Measurements from ENCODE around the gene CCM2L. TPM values are rescaled to one million over a fixed set of nuclear protein-coding genes. Genes with fewer than 3 reads are reported as not detected.

The CCM2L gene
- total RNA-seq, 1 donor from 2014 or later, result 0.11 TPM

GRCh38 chr20:32040142-32040953 lies 30.1 kb downstream of the CCM2L start:
- DNase-seq (ENCODE audit: low read depth) (no peak), FAIRE-seq (no peak)
- peaks cover 9% of the 10 kb centered on the region for H3K4me1 Mint-ChIP-seq (ENCODE audit: low read depth, unreplicated experiment)
- no peak overlapping the region for H3K27ac ChIP-seq (ENCODE audit: low read depth, low read length)
- TF ChIP-seq EZH2 (IDR thresholded peaks at IDR 0.05; ENCODE audit: insufficient read depth, low read length) (no peak), CTCF (IDR thresholded peaks at IDR 0.05; ENCODE audit: insufficient read depth, low read depth, low read length) (no peak)
- H3K9me3 Mint-ChIP-seq (ENCODE audit: unreplicated experiment), result peaks cover 8% of the 10 kb centered on the region
- H3K27ac Mint-ChIP-seq (ENCODE audit: unreplicated experiment), result no peak overlapping the region
- H3K27me3 Mint-ChIP-seq (ENCODE audit: low read depth, unreplicated experiment), result peaks cover 20% of the 10 kb centered on the region
- H3K36me3 Mint-ChIP-seq (ENCODE audit: low read depth, unreplicated experiment), result peaks cover 2% of the 10 kb centered on the region
- no peak overlapping the region for H2AFZ ChIP-seq (ENCODE audit: low read depth, low read length)
- H3K4me1 ChIP-seq (ENCODE audit: insufficient read depth, low read length), result no peaks in the 10 kb centered on the region
- H3K9me3 ChIP-seq (ENCODE audit: insufficient read depth, low read depth, low read length), result no peaks in the 10 kb centered on the region
- H3K79me2 ChIP-seq (ENCODE audit: insufficient read depth, low read length), result no peaks in the 10 kb centered on the region
- peaks cover 37% of the 10 kb centered on the region for H3K27me3 ChIP-seq (ENCODE audit: insufficient read depth, low read length)
- H4K20me1 ChIP-seq (ENCODE audit: insufficient read depth, low read length), result no peaks in the 10 kb centered on the region
- H3K4me3 Mint-ChIP-seq (ENCODE audit: unreplicated experiment), result no peak overlapping the region
- no peak overlapping the region for H3K4me2 ChIP-seq (ENCODE audit: low read length)
- no peak overlapping the region for H3K4me3 ChIP-seq (ENCODE audit: insufficient read depth, low read depth, low read length)
- H3K36me3 ChIP-seq (ENCODE audit: insufficient read depth, low read length), result no peaks in the 10 kb centered on the region
- no peak overlapping the region for H3K9ac ChIP-seq (ENCODE audit: low read length)

GRCh38 chr20:32045999-32046398 lies 35.8 kb downstream of the CCM2L start:
- no peak for DNase-seq (ENCODE audit: low read depth)
- no peaks in the 10 kb centered on the region for H3K79me2 ChIP-seq (ENCODE audit: insufficient read depth, low read length)
- H3K36me3 Mint-ChIP-seq (ENCODE audit: low read depth, unreplicated experiment), result peaks cover 2% of the 10 kb centered on the region
- H3K4me1 ChIP-seq (ENCODE audit: insufficient read depth, low read length), result no peaks in the 10 kb centered on the region
- no peaks in the 10 kb centered on the region for H4K20me1 ChIP-seq (ENCODE audit: insufficient read depth, low read length)
- H3K9ac ChIP-seq (ENCODE audit: low read length), result no peak overlapping the region
- peaks cover 33% of the 10 kb centered on the region for H3K27me3 Mint-ChIP-seq (ENCODE audit: low read depth, unreplicated experiment)
- TF ChIP-seq CTCF (IDR thresholded peaks at IDR 0.05; ENCODE audit: insufficient read depth, low read depth, low read length), result no peak
- no peak for TF ChIP-seq EZH2 (IDR thresholded peaks at IDR 0.05; ENCODE audit: insufficient read depth, low read length)
- H3K36me3 ChIP-seq (ENCODE audit: insufficient read depth, low read length), result no peaks in the 10 kb centered on the region
- H3K4me3 Mint-ChIP-seq (ENCODE audit: unreplicated experiment), result no peak overlapping the region
- H3K27me3 ChIP-seq (ENCODE audit: insufficient read depth, low read length), result peaks cover 37% of the 10 kb centered on the region
- no peaks in the 10 kb centered on the region for H3K9me3 ChIP-seq (ENCODE audit: insufficient read depth, low read depth, low read length)
- H3K27ac ChIP-seq (ENCODE audit: low read depth, low read length), result no peak overlapping the region
- no peak overlapping the region for H3K4me2 ChIP-seq (ENCODE audit: low read length)
- H3K4me3 ChIP-seq (ENCODE audit: insufficient read depth, low read depth, low read length), result no peak overlapping the region
- peaks cover 6% of the 10 kb centered on the region for H3K9me3 Mint-ChIP-seq (ENCODE audit: unreplicated experiment)
- no peak for FAIRE-seq
- no peak overlapping the region for H3K27ac Mint-ChIP-seq (ENCODE audit: unreplicated experiment)
- no peak overlapping the region for H2AFZ ChIP-seq (ENCODE audit: low read depth, low read length)
- H3K4me1 Mint-ChIP-seq (ENCODE audit: low read depth, unreplicated experiment), result no peaks in the 10 kb centered on the region

GRCh38 chr20:32050324-32050841 lies 40.1 kb downstream of the CCM2L start:
- no peak overlapping the region for H3K9ac ChIP-seq (ENCODE audit: low read length)
- no peaks in the 10 kb centered on the region for H3K36me3 ChIP-seq (ENCODE audit: insufficient read depth, low read length)
- H4K20me1 ChIP-seq (ENCODE audit: insufficient read depth, low read length), result no peaks in the 10 kb centered on the region
- no peak overlapping the region for H3K27ac Mint-ChIP-seq (ENCODE audit: unreplicated experiment)
- peaks cover 17% of the 10 kb centered on the region for H3K9me3 Mint-ChIP-seq (ENCODE audit: unreplicated experiment)
- H3K27me3 Mint-ChIP-seq (ENCODE audit: low read depth, unreplicated experiment), result peaks cover 46% of the 10 kb centered on the region
- H3K36me3 Mint-ChIP-seq (ENCODE audit: low read depth, unreplicated experiment), result peaks cover 3% of the 10 kb centered on the region
- no peak for DNase-seq (ENCODE audit: low read depth)
- H2AFZ ChIP-seq (ENCODE audit: low read depth, low read length), result no peak overlapping the region
- no peaks in the 10 kb centered on the region for H3K4me1 ChIP-seq (ENCODE audit: insufficient read depth, low read length)
- H3K27ac ChIP-seq (ENCODE audit: low read depth, low read length), result no peak overlapping the region
- no peak for FAIRE-seq
- H3K4me2 ChIP-seq (ENCODE audit: low read length), result no peak overlapping the region
- H3K4me3 Mint-ChIP-seq (ENCODE audit: unreplicated experiment), result peak overlapping the region; percentile 20
- H3K4me1 Mint-ChIP-seq (ENCODE audit: low read depth, unreplicated experiment), result no peaks in the 10 kb centered on the region
- no peak overlapping the region for H3K4me3 ChIP-seq (ENCODE audit: insufficient read depth, low read depth, low read length)
- no peaks in the 10 kb centered on the region for H3K9me3 ChIP-seq (ENCODE audit: insufficient read depth, low read depth, low read length)
- TF ChIP-seq EZH2 (IDR thresholded peaks at IDR 0.05; ENCODE audit: insufficient read depth, low read length), result no peak
- TF ChIP-seq CTCF (IDR thresholded peaks at IDR 0.05; ENCODE audit: insufficient read depth, low read depth, low read length), result no peak
- H3K27me3 ChIP-seq (ENCODE audit: insufficient read depth, low read length), result peaks cover 60% of the 10 kb centered on the region
- no peaks in the 10 kb centered on the region for H3K79me2 ChIP-seq (ENCODE audit: insufficient read depth, low read length)

All from astrocyte (in vitro differentiated cells and primary cell).